SK-N-SH (cell line): ENCODE measurements around the gene NFAT5. TPM values are rescaled to one million over a fixed set of nuclear protein-coding genes. Genes with fewer than 3 reads are reported as not detected.

ENCODE experiments used
- CTCF ChIA-PET: fragments of 300-600, 350-600 bp; formaldehyde crosslinking; extraction: SDS; loops from one replicate; lab custom pipeline; 2021; lab: Yijun Ruan, JAX
- POLR2A ChIA-PET: fragments of 350-600 bp; sonication (Branson Sonifier 250); formaldehyde crosslinking; extraction: SDS; loops from one replicate; lab custom pipeline; 2020; ENCODE audit warnings: antibody characterized with exemption, inconsistent platforms; lab: Yijun Ruan, JAX
- DNase-seq: peaks from one replicate; pipeline ENCODE4 v3.0.0; 2012
- H2AFZ ChIP-seq: fragments of 200-600 bp; sonication (generic); 2 replicates; pipeline ENCODE4 v1.8.1; 2016; ENCODE audit warnings: antibody characterized with exemption, mild to moderate bottlenecking, low read depth
- H3F3A ChIP-seq: fragments of 200-600 bp; sonication (generic); replicated peaks from 2 replicates; pipeline ENCODE3; 2016; ENCODE audit warnings: antibody characterized with exemption, mild to moderate bottlenecking; ENCODE audit not compliant: insufficient read depth
- H3K27ac ChIP-seq, 2 experiments: fragments of 200-500 bp in 1 of 2; fragments of 200-600 bp in 1 of 2; sonication (Bioruptor generic) in 1 of 2; sonication (generic), shearing (Covaris generic) in 1 of 2; 2 replicates each; pipeline versions ENCODE4 v1.5.1 to v1.6.1; 2014 to 2016; ENCODE audit warnings: low read depth in 2 of 2, inconsistent platforms in 1 of 2, low read length in 1 of 2, mild to moderate bottlenecking in 1 of 2, mixed read lengths in 1 of 2
- H3K27me3 ChIP-seq: fragments of 200-600 bp; sonication (generic), shearing (Covaris generic); 2 replicates; pipeline ENCODE4 v1.6.1; 2016; ENCODE audit warnings: mixed run types; ENCODE audit not compliant: insufficient read depth
- H3K36me3 ChIP-seq, 2 experiments: fragments of 200-500 bp in 1 of 2; fragments of 200-600 bp in 1 of 2; sonication (Bioruptor generic) in 1 of 2; sonication (generic) in 1 of 2; replicated peaks in 1 of 2; 2 replicates each; pipeline versions ENCODE3 to v1.5.1; 2014 to 2016; ENCODE audit warnings: low read length in 1 of 2, mild to moderate bottlenecking in 1 of 2; ENCODE audit not compliant: insufficient read depth in 2 of 2, control insufficient read depth in 1 of 2
- H3K4me1 ChIP-seq, 2 experiments: fragments of 200-500 bp in 1 of 2; fragments of 200-600 bp in 1 of 2; sonication (Bioruptor generic) in 1 of 2; sonication (generic), shearing (Covaris generic) in 1 of 2; 2 replicates each; pipeline versions ENCODE4 v1.5.1 to v1.6.1; 2014 to 2016; ENCODE audit warnings: low read depth in 1 of 2, low read length in 1 of 2, mixed run types in 1 of 2; ENCODE audit not compliant: insufficient read depth in 2 of 2, control insufficient read depth in 1 of 2
- H3K4me2 ChIP-seq: fragments of 200-600 bp; sonication (generic), shearing (Covaris generic); 2 replicates; pipeline ENCODE4 v1.6.1; 2017; ENCODE audit warnings: mixed run types
- H3K4me3 ChIP-seq, 2 experiments: fragments of 200-500 bp in 1 of 2; fragments of 200-600 bp in 1 of 2; sonication (Bioruptor generic) in 1 of 2; sonication (generic), shearing (Covaris generic) in 1 of 2; 2 replicates each; pipeline versions ENCODE4 v1.5.1 to v1.8.1; 2014 to 2016; ENCODE audit warnings: low read depth in 2 of 2, inconsistent platforms in 1 of 2, low read length in 1 of 2, mild to moderate bottlenecking in 1 of 2, mixed read lengths in 1 of 2, moderate library complexity in 1 of 2
- H3K79me2 ChIP-seq: fragments of 200-600 bp; sonication (generic); 2 replicates; pipeline ENCODE4 v1.8.1; 2017; ENCODE audit warnings: mild to moderate bottlenecking; ENCODE audit not compliant: insufficient read depth
- H3K9ac ChIP-seq: fragments of 200-600 bp; sonication (generic); 2 replicates; pipeline ENCODE4 v1.6.1; 2017; ENCODE audit warnings: mixed run types
- H3K9me2 ChIP-seq: fragments of 200-600 bp; sonication (generic); 2 replicates; pipeline ENCODE4 v1.6.1; 2017; ENCODE audit warnings: mixed run types
- H3K9me3 ChIP-seq: fragments of 200-600 bp; sonication (generic); 2 replicates; pipeline ENCODE4 v1.6.1; 2017; ENCODE audit warnings: mixed run types, mild to moderate bottlenecking, moderate library complexity
- H4K20me1 ChIP-seq: fragments of 200-600 bp; sonication (generic); 2 replicates; pipeline ENCODE4 v1.6.1; 2017; ENCODE audit warnings: mild to moderate bottlenecking, mixed run types; ENCODE audit not compliant: insufficient read depth
- ELF1 ChIP-seq: IDR thresholded peaks from 2 replicates; pipeline ENCODE4 v1.4.0; 2012
- EP300 ChIP-seq, 2 experiments: IDR thresholded peaks; 2 replicates each; pipeline versions ENCODE4 v1.4.0 to v1.6.1; 2012; ENCODE audit warnings: borderline replicate concordance in 1 of 2, low read depth in 1 of 2, low read length in 1 of 2
- EZH2phosphoT487 ChIP-seq: fragments of 200-600 bp; sonication (generic); IDR thresholded peaks from 2 replicates; pipeline ENCODE4 v1.6.1; 2017; ENCODE audit warnings: low read depth, mixed run types, mild to moderate bottlenecking, antibody characterized with exemption, moderate library complexity, borderline replicate concordance
- FOXM1 ChIP-seq: IDR thresholded peaks from 2 replicates; pipeline ENCODE4 v1.4.0; 2012; ENCODE audit warnings: low read depth, mild to moderate bottlenecking
- GABPA ChIP-seq: IDR thresholded peaks from 2 replicates; pipeline ENCODE4 v1.4.0; 2012; ENCODE audit warnings: low read depth, mild to moderate bottlenecking
- JUND ChIP-seq: IDR thresholded peaks from 2 replicates; pipeline ENCODE4 v1.4.0; 2012
- MEF2A ChIP-seq: IDR thresholded peaks from 2 replicates; pipeline ENCODE4 v1.4.0; 2012; ENCODE audit warnings: low read depth, borderline replicate concordance
- NFIC ChIP-seq: IDR thresholded peaks from 2 replicates; pipeline ENCODE4 v1.4.0; 2012; ENCODE audit warnings: borderline replicate concordance
- POLR2AphosphoS5 ChIP-seq: IDR thresholded peaks from 2 replicates; pipeline ENCODE4 v1.6.1; 2012; ENCODE audit warnings: low read depth, low read length
- RAD21 ChIP-seq: IDR thresholded peaks from 2 replicates; pipeline ENCODE4 v1.6.1; 2012; ENCODE audit warnings: mild to moderate bottlenecking, low read length
- REST ChIP-seq: IDR thresholded peaks from 2 replicates; pipeline ENCODE4 v1.6.1; 2012; ENCODE audit warnings: mild to moderate bottlenecking, low read depth, low read length, moderate library complexity
- RFX5 ChIP-seq: IDR thresholded peaks from 2 replicates; pipeline ENCODE4 v1.6.1; 2012; ENCODE audit warnings: mild to moderate bottlenecking, improper control_type of control experiment, low read length
- SMC3 ChIP-seq: IDR thresholded peaks from 2 replicates; pipeline ENCODE4 v1.6.1; 2012; ENCODE audit warnings: low read depth, low read length, improper control_type of control experiment
- TAF1 ChIP-seq: IDR thresholded peaks from 2 replicates; pipeline ENCODE4 v1.6.1; 2012; ENCODE audit warnings: low read depth, mild to moderate bottlenecking, low read length, moderate library complexity, borderline replicate concordance
- TCF12 ChIP-seq: IDR thresholded peaks from 2 replicates; pipeline ENCODE4 v1.4.0; 2012
- USF2 ChIP-seq: fragments of 150-350 bp; IDR thresholded peaks from 2 replicates; pipeline ENCODE4 v1.6.1; 2017; ENCODE audit warnings: antibody characterized with exemption, low read length, low read depth, borderline replicate concordance
- YY1 ChIP-seq: IDR thresholded peaks from 2 replicates; pipeline ENCODE4 v1.4.0; 2012; ENCODE audit warnings: low read depth, mild to moderate bottlenecking
- WGBS: methylation state at CpG from one replicate; pipeline ENCODE4 v1.1.6; 2017; ENCODE audit warnings: low lambda C conversion rate; 5-methylcytosine and 5-hydroxymethylcytosine counted together
- polyA plus RNA-seq, 3 experiments: library from polyadenylated mRNA; depleted of rRNA; stranded (reverse); fragments of >200 nt; gene quantifications; 2 replicates each; pipeline ENCODE4 v1.2.3, GENCODE V29; 2012
- TF ChIP-seq, protein P1 (sequence below): IDR thresholded peaks from 2 replicates; pipeline ENCODE4 v1.4.0; 2012; ENCODE audit warnings: low read depth, borderline replicate concordance

NFAT5 gene
- polyA plus RNA-seq, 1 of the 3 experiments (the other 2 are of a cell fraction), result 7.2 TPM

GRCh38 chr16:69717066-69717465 lies 151.3 kb downstream of the NFAT5 start:
- no peak for DNase-seq
- POLR2A ChIA-PET, result no interaction called here
- 83% methylated on average over 6 of the region's 6 CpGs for WGBS
- Histone ChIP-seq H3F3A (peaks cover under 1% of the 10 kb centered on the region), H3K4me1 (no peaks in the 10 kb centered on the region), H3K9me2 (no peaks in the 10 kb centered on the region)
- TF ChIP-seq USF2 (no peak), EP300 (IDR thresholded peaks at IDR 0.05; ENCODE audit: borderline replicate concordance in 1 of 2, low read depth in 1 of 2, low read length in 1 of 2) (no peak), MEF2A (no peak), FOXM1 (no peak), EZH2phosphoT487 (no peak)
- TF ChIP-seq, protein P1, sequence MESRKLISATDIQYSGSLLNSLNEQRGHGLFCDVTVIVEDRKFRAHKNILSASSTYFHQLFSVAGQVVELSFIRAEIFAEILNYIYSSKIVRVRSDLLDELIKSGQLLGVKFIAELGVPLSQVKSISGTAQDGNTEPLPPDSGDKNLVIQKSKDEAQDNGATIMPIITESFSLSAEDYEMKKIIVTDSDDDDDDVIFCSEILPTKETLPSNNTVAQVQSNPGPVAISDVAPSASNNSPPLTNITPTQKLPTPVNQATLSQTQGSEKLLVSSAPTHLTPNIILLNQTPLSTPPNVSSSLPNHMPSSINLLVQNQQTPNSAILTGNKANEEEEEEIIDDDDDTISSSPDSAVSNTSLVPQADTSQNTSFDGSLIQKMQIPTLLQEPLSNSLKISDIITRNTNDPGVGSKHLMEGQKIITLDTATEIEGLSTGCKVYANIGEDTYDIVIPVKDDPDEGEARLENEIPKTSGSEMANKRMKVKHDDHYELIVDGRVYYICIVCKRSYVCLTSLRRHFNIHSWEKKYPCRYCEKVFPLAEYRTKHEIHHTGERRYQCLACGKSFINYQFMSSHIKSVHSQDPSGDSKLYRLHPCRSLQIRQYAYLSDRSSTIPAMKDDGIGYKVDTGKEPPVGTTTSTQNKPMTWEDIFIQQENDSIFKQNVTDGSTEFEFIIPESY, result no peak
- TF ChIP-seq, all 33 proteins: peak for 0
- H3K9me3 ChIP-seq, result no peaks in the 10 kb centered on the region
- H3K4me3 ChIP-seq, result no peak overlapping the region
- peaks cover 16% of the 10 kb centered on the region; the same call in 1 of the 2 replicates for H3K79me2 ChIP-seq
- H3K27me3 ChIP-seq, result no peaks in the 10 kb centered on the region
- H3K9ac ChIP-seq, result no peak overlapping the region
- H2AFZ ChIP-seq, result no peak overlapping the region
- peaks cover 19 to 23% of the 10 kb centered on the region in 2 experiments for H3K36me3 ChIP-seq
- no peak overlapping the region for H3K27ac ChIP-seq
- H4K20me1 ChIP-seq, result no peaks in the 10 kb centered on the region
- H3K4me2 ChIP-seq, result no peak overlapping the region
- CTCF ChIA-PET, result interaction anchor here (0.7 to 1.5 kb wide), 4 partner anchors 8 to 321 kb away, joined by 3 to 5 read pairs (median 4); partner anchors contain the start of gene NOB1

GRCh38 chr16:69718111-69718764 lies 152.5 kb downstream of the NFAT5 start:
- Histone ChIP-seq H3K36me3 (peaks cover 11 to 15% of the 10 kb centered on the region in 2 experiments), H3K4me3 (no peak overlapping the region), H3K9ac (no peak overlapping the region), H3K4me2 (no peak overlapping the region), H3K27me3 (no peaks in the 10 kb centered on the region), H3K9me3 (no peaks in the 10 kb centered on the region), H4K20me1 (no peaks in the 10 kb centered on the region), H3K4me1 (no peaks in the 10 kb centered on the region), H3K9me2 (no peaks in the 10 kb centered on the region), H3F3A (peaks cover 2% of the 10 kb centered on the region), H3K79me2 (peaks cover 27% of the 10 kb centered on the region; the same call in 1 of the 2 replicates)
- ChIA-PET CTCF (no interaction called here), POLR2A (no interaction called here)
- 80% methylated on average over 10 of the region's 10 CpGs for WGBS
- TF ChIP-seq, protein P1, result no peak
- TF ChIP-seq MEF2A (no peak), JUND (no peak), NFIC (no peak), RAD21 (no peak), REST (no peak), TCF12 (no peak), ELF1 (no peak), RFX5 (no peak), POLR2AphosphoS5 (no peak), SMC3 (no peak), EZH2phosphoT487 (no peak), TAF1 (no peak), FOXM1 (no peak), YY1 (no peak), GABPA (no peak)
- TF ChIP-seq, all 33 proteins: peak for 0
- Histone ChIP-seq H3K27ac (no peak overlapping the region), H2AFZ (no peak overlapping the region)
- DNase-seq, result no peak
